NCI-H2107 (cell line): Measurements from ENCODE around the gene GATB.

Experiments used
- DNase-seq: peaks from one replicate; lab custom pipeline; 2025; lab: John Stamatoyannopoulos, UW

GATB gene

GRCh38 chr4:151651496-151651895 lies 109.3 kb downstream of the GATB start:
- no peak for DNase-seq

- DNase-seq = no peak
Observed at GRCh38 chr4:151649479-151649878, 111.3 kb downstream of the GATB start.

GRCh38 chr4:151646322-151646721 lies 114.5 kb downstream of the GATB start:
- DNase-seq = no peak

- no peak for DNase-seq
Observed at GRCh38 chr4:151644622-151645021, 116.2 kb downstream of the GATB start.

GRCh38 chr4:151643564-151643963 lies 117.2 kb downstream of the GATB start:
- DNase-seq = no peak

- no peak for DNase-seq
Observed at GRCh38 chr4:151641983-151642382, 118.8 kb downstream of the GATB start.

- no peak for DNase-seq
Observed at GRCh38 chr4:151641167-151641566, 119.6 kb downstream of the GATB start.

- DNase-seq = no peak
Observed at GRCh38 chr4:151640381-151640780, 120.4 kb downstream of the GATB start.

- DNase-seq = no peak
Observed at GRCh38 chr4:151638295-151638858, 122.4 kb downstream of the GATB start.

GRCh38 chr4:151631349-151631748 lies 129.5 kb downstream of the GATB start:
- DNase-seq = no peak

- no peak for DNase-seq
Observed at GRCh38 chr4:151629097-151629783, 131.6 kb downstream of the GATB start.

GRCh38 chr4:151628001-151628608 lies 132.7 kb downstream of the GATB start:
- DNase-seq = no peak

- DNase-seq = no peak
Observed at GRCh38 chr4:151627491-151627890, 133.3 kb downstream of the GATB start.

- no peak for DNase-seq
Observed at GRCh38 chr4:151626751-151627150, 134.1 kb downstream of the GATB start.

GRCh38 chr4:151626228-151626627 lies 134.6 kb downstream of the GATB start:
- no peak for DNase-seq

- DNase-seq = no peak
Observed at GRCh38 chr4:151624626-151625565, 135.9 kb downstream of the GATB start.
